Kidney epithelial cell (primary cell): ENCODE results near the gene ATP6V1B1. TPM values are rescaled to one million over a fixed set of nuclear protein-coding genes. Genes with fewer than 3 reads are reported as not detected.

ENCODE experiments used
- DNase-seq: peaks from one replicate; pipeline ENCODE4 v3.0.0-alpha.2; 2010; ENCODE audit warnings: low read depth
- H3K27me3 ChIP-seq: 2 replicates; pipeline ENCODE4 v1.6.0; 2011; ENCODE audit warnings: low read length; ENCODE audit not compliant: control insufficient read depth, insufficient read depth
- H3K36me3 ChIP-seq: 2 replicates; pipeline ENCODE4 v1.5.1; 2011; ENCODE audit warnings: low read length; ENCODE audit not compliant: control insufficient read depth, insufficient read depth
- H3K4me3 ChIP-seq: 2 replicates; pipeline ENCODE4 v1.5.1; 2011; ENCODE audit warnings: low read depth, mild to moderate bottlenecking, control low read depth, low read length
- CTCF ChIP-seq: IDR thresholded peaks from 2 replicates; pipeline ENCODE4 v1.5.1; 2011; ENCODE audit warnings: mild to moderate bottlenecking, moderate library complexity, low read length, control low read depth, inconsistent platforms; ENCODE audit not compliant: insufficient read depth, poor library complexity, severe bottlenecking
- total RNA-seq: library from RNA; depleted of rRNA; stranded (reverse); fragments of >200 nt; gene quantifications from 2 replicates; pipeline ENCODE4 v1.2.3, GENCODE V29; 2015

Gene ATP6V1B1
- total RNA-seq, 1 donor from 2014 or later: not detected

- H3K4me3 ChIP-seq: no peak overlapping the region
- H3K36me3 ChIP-seq: no peaks in the 10 kb centered on the region
- no peak for DNase-seq
- peaks cover 4% of the 10 kb centered on the region for H3K27me3 ChIP-seq
- TF ChIP-seq CTCF: no peak
Observed at GRCh38 chr2:71003396-71003795, 67.7 kb downstream of the ATP6V1B1 start.

DNA sequence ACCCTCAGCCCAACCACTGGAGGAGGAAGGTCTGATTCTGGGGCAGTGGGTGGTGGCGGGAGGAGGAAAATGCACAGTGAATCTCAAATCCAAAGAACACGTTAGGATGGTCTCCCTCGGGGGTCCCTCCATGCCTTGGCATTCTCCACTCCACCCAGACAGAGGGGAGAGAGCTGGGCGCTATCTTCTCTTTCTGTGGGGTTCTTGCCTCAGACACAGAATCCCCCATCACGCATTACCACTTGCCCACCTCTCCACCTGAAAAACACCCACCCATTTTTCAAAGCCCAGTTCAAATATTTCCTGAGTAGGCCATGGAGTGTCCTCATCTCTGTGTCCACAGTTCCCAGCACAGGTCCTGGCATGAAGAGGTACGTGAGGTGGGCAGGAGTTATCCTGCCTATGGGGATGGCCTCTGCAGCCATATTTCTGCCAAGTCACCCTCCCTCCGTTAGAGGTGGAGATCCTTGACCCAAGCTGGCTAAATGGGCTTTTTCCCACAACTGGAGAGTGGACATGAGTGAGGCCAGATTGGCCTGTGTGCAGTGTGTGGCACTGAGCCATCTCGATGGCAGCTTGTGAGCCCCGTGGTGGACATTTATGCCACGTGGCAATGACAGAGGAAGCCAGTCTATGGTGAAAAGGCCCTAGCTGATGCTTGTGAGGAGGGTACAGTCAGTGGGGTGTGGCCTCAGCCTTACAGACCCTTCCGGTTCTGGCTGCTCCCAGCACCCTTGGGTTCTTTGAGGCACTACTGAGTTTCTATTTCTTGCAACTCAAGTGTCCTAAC lies 68.5 kb downstream of the ATP6V1B1 start:
- no peaks in the 10 kb centered on the region for H3K36me3 ChIP-seq
- no peak for DNase-seq
- no peak overlapping the region for H3K4me3 ChIP-seq
- no peak for TF ChIP-seq CTCF
- peaks cover 4% of the 10 kb centered on the region for H3K27me3 ChIP-seq

DNA sequence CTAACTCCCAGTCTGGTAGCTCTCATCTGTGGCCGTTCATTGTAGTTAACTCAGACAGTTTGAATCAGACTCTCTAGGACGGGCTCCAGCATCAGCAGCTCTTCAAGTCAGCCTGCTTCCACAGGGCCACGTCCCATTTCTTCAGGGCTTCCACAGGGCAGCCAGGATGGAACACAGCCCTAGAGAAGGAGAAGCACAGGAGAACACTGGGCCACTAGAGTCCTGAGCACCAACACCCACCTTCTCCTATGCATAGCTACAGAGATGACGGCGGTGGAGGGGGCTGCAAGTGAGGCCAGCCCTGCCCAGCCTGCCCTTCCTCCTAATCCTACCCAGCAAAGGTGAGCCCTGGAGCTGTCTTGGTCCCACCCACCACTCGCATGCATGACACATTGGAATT lies 69.2 kb downstream of the ATP6V1B1 start:
- no peak for DNase-seq
- no peak for TF ChIP-seq CTCF
- Histone ChIP-seq H3K4me3 (no peak overlapping the region), H3K27me3 (peaks cover 4% of the 10 kb centered on the region), H3K36me3 (no peaks in the 10 kb centered on the region)

GRCh38 chr2:71005271-71006202 lies 69.8 kb downstream of the ATP6V1B1 start:
- no peak for DNase-seq
- no peak for TF ChIP-seq CTCF
- Histone ChIP-seq H3K4me3 (no peak overlapping the region), H3K27me3 (peaks cover 4% of the 10 kb centered on the region), H3K36me3 (no peaks in the 10 kb centered on the region)

DNA sequence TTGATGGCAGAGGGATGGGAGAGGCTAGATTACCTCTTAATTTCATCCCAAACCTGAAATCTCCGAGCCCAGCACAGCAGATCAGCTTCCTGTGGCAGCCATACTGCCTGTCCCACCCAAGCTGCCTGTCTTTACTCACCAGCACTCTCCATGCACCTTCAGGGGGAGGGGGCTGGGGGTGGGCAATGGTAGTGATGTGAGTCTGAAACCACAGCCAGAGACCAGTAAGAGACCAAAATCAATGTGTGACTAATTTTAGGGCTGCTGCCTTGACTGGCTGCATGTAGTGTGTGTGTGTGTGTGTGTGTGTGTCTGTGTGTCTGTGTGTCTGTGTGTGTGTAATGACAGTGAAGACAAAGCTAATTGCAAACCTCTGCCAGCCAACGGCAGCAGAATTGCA lies 70.6 kb downstream of the ATP6V1B1 start:
- TF ChIP-seq CTCF: no peak
- no peak for DNase-seq
- H3K36me3 ChIP-seq: no peaks in the 10 kb centered on the region
- peaks cover 4% of the 10 kb centered on the region for H3K27me3 ChIP-seq
- no peak overlapping the region for H3K4me3 ChIP-seq
